NCI-H526 (cell line): ENCODE data around the gene PNPLA1.

ENCODE experiments used
- DNase-seq, 2 experiments: peaks; one replicate each; lab custom pipeline; 2025; lab: John Stamatoyannopoulos, UW

PNPLA1 gene

DNA sequence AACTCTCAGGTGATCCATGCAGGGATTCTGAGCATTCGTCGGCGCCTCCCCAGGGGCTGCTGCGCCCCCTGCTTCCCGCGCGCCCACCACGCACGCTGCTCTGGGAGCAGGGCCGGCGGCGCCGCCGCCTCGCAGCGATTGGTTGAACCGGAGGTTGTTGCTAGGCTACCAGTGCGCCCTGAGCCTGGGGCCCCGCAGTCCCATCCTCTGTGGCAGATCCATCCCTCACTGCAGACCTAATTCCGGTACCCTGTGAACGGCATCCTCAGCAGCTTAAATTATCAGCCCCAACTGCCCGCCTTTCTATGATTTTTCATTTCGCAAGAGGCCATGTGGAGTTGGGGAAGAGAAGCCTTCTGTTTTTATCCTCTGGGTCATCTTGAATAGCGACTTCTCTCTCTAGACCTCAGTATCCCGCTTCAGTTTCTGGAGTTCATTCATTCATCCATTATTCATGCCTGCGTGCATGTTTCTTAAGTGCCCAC, 15.4 kb downstream of the PNPLA1 start:
- DNase-seq, result no peak

DNA sequence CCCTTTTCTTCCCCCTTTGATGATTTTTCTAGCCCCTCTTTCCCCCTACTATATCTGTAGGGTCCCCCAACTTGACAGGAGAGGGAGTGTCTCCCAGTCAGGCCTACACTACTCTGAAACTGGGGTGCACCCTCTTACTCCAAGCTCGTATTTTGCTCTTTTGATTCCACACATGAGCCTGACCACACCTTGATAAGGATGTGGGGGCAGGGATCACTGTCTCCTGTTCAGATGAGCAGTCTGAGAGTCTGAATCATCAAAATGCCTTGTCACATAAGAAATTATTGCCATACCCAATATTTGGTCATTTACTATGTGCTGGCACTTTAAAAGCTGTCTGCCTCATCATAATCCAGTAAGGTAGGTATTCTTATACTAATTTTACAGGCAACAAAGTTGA, 15.9 kb downstream of the PNPLA1 start:
- DNase-seq, result no peak

DNA sequence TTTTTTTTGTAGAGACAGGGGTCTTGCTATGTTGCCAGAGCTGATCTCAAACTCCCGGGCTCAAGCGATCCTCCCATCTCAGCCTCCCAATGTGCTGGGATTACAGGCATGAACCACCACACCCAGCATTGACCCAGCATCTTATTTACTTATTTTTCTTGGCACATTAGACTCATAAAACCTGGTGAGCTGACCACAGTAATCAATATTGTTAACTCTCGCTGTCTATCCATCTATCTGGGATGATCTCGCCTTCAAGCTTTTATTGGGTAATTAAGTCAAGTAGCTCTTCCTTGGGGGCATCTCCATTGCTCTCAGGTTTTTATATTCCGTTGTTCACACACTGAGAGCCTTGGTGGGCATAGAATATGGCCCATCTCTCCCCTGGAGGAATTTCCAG, 17.0 kb downstream of the PNPLA1 start:
- DNase-seq, result no peak

- DNase-seq, result peak; percentile 82 to 96
These were observed 19.5 kb downstream of the PNPLA1 start for GRCh38 chr6:36289281-36289878.

DNA sequence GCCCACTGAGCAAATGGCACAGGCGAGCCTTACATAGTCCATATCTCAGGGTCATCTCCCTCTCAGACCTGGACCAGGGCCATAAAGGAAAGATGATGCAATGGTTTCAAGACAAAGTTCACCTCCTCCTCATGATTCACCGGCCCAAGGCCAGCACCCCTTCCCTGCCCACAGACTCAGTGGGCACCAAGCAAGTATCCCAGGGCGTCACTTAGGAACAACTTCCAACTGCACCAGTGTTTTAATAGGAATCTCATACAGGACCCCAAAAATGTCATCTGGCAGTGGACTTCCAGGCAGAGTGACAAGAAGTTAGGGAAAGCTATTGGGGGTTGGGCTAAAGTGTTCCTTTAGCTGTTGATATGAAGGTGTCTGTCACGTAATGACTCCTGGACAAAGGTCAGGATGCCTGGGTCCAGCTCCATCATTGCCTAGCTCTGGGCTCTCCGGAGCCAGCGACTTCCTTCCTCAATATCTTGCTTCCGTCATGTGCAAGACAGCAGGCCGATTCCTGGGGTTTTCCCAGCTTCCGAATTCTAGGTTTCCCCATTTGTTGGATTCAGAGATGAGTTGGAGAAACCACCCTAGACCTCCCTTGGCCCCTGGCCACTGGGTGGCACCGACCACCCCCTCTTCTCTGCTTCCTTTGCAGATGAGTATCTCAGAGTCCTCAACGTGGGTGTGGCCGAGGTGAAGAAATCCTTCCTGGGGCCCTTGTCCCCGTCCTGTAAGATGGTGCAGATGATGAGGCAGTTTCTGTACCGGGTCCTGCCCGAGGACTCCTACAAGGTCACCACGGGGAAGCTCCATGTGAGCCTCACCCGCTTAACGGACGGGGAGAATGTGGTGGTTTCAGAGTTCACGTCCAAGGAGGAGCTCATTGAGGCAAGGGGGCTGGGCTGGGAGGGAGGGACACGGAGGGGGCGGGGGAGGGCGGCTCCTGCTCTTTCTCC, 21.1 kb downstream of the PNPLA1 start:
- DNase-seq, result no peak

- peak in 1 of 2 experiments; percentile 29 for DNase-seq
These were observed 22.3 kb downstream of the PNPLA1 start for GRCh38 chr6:36292170-36292569.

DNA sequence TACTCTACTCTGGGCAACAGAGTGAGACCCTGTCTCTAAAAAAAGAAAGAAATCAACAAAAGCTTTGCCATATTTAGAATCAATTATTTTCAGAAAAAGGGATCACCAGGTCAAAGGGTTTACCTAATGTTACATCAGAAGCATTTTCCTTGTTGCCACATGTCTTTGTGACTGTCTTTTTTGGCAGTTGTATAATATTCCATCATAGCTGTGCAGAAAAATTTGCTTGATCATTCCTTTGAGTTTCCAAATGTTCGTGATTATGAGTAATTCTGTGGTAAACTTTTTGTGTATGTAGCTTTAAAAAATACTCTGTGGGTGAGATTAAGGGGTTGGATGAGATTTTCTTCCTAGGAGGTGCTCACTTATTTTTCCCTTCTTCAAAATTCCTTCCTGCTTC, 26.4 kb downstream of the PNPLA1 start:
- DNase-seq, result no peak

DNA sequence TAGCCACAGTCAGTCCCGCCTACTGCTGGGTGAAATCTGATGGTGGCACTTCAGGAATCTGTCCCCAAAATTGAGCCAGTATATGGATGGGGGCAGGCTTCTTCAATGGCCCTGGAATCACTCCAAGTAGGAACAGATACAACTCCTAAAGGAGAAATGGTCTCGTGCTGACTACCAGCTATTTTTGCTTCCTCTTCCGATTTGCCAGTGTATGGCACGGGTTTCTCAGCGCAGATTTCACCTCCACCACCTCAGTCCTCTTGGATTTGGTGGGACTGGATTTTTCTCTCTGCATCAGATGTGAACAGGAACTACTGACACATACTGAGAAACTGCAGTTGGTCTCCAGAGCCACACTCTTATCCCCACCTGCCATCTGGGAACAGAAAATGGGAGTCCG, 27.2 kb downstream of the PNPLA1 start:
- DNase-seq, result no peak

DNA sequence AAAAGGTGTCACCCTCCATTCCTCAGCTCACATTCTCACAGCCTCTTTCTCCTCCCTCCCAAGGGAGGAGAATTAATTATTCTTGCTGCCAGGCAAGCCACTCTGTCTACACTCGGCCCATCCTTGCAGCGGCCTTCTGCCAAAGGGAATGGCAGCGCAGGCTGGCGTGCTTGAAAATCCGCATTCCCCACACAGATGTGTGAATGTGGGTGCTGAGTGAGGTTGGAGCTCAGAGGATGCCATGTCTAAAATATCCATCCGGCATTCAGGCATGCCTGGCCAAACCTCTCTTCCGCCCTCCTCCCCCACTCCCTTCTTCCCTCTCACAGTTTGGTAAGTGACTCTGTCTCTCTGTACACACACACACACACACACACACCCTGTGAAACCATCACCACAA, 27.7 kb downstream of the PNPLA1 start:
- no peak for DNase-seq

DNA sequence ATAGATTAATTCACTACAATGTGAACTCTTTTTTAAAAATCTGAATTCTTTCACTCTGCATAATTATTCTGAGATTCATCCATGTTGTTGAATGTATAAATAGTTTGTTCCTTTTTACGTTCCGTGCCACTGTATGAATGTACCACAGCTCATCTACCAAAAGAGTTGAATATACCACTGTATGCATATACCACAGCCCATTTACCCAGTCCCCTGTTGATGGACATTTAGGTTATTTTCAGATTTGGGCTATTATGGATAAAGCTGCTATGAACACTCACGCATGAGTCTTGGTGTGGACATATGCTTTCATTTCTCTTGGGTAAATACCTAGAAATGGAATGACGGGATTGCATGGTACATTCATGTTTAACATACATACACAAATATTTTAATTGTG, 28.2 kb downstream of the PNPLA1 start:
- no peak for DNase-seq

DNA sequence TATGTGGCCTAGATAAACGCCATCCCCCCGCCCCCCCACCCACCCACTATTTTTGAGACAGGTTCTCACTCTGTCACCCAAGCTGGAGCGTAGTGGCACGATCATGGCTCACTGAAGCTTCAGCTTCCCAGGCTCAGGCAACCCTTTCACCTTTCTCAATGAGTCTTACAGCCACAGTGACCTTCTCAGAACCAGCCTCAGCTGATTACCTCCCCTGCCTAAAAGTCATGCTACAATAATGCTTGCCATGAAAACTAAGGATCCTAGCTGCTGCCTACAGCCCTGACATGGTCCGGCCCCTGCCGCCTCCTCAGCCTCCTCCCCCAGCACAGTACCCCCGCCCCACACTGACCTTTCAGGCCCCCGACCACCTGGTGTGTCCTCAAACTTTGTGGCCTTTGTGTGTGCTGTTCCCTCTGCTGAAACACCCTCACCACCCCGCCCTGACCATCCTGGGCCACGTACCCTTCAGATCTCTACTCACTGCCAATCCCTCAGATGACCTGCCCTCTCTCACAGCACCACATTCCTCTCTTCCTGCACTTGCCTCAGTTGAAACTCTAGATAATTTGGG, 31.3 kb downstream of the PNPLA1 start:
- no peak for DNase-seq

- DNase-seq, result no peak
These were observed 31.9 kb downstream of the PNPLA1 start for GRCh38 chr6:36301781-36302180.

- peak; percentile 88 to 97 for DNase-seq
These were observed 32.5 kb downstream of the PNPLA1 start for GRCh38 chr6:36302227-36302976.

- no peak for DNase-seq
These were observed 36.0 kb downstream of the PNPLA1 start for GRCh38 chr6:36305885-36306284.

DNA sequence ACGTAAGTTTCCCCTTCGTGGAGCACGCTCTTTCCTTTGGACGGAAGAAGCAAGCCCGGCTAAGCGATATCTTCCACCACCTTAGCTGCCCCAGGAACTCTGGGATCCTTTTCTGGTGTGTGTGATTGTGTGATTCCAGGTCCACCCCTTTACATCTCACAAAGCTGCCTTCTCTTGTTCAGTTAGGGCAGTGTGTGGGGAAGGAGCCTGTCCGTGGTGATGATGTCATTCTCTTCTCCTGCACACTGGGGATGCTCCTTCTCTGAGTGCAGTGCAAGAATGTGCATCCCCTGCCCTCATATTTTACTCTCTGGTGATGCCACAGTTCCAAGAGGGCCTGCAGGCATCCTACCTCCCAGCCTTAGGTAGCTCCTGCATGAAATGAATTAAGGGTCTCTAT, 36.5 kb downstream of the PNPLA1 start:
- DNase-seq, result no peak

DNA sequence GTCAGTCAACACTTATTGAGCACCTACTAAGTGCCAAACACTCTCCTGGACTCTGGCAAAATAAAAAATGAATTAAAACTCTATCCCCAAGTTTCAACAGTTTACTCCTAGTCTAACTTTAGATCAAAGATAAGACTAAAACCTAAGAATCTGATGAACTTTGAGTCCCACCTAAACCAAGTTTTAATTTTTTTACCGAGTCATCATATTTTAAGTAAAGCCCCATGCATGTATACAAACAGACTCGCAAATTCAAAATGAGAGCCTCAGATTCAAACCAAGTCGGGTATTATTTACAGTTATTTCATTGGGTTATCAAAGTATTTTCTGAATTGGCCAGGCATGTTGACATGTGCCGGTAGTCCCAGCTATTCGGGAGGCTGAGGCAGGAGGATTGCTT, 38.7 kb downstream of the PNPLA1 start:
- DNase-seq, result no peak

DNA sequence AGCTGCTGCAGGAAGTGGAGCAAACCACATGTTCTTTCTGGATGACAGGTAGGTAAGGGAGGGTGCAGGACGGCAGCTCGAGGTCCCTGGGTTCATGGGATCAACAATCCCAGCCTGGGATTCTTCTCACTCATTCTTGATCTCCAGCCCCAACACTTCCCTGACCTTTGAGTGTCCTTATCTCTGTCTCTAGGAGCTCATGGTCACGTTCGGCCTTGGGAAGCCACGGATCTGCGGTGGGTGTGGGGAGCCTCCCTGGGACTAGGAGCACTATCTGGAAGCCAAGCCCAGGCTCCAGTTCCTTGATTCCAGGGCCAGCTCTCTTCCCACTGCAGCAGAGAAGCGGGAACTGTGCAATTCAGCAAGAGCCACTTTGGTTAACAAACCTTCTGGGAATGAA, 39.3 kb downstream of the PNPLA1 start:
- peak in 1 of 2 experiments; percentile 90 for DNase-seq

DNA sequence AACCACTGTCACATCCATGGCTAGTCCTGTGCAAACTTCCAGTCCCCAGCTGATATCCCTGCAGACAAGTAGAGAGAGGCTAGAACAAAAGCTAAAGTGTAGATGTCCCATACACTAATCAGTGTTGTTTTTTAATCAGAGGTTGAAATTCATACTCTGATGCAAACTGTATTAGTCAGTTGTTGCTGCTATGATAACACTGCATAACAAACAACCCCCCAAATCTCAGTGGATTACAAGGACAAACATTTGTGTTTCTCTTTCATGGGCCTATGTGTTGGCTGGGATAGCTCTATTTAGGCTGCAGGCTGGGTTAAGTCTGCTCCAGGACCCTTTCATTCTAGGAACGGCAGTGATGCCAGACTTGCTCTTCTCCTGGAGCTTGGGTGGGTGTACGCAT, 40.0 kb downstream of the PNPLA1 start:
- DNase-seq, result no peak

GRCh38 chr6:36312854-36313648, 43.2 kb downstream of the PNPLA1 start:
- peak; percentile 99 for DNase-seq

DNA sequence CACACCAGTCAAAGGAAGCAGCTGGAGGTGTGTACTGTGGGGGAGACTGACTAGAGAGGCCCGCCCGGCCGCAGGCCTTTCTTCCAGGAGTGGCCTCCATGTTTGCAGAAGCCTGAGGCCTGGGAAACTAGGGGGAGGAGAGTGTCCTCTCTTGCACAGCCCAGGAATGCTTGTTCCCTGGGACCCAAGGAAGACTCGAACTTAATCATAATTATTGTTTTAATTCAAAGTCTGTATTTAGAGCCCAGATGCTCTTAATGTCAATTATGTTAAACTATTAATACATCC, 43.7 kb downstream of the PNPLA1 start:
- peak in 1 of 2 experiments; percentile 96 for DNase-seq

- DNase-seq, result peak; percentile 87 to 89
These were observed 44.6 kb downstream of the PNPLA1 start for GRCh38 chr6:36314221-36315014.
